Measurements from ENCODE around the gene IQGAP2.
"Not testable (repeated sequence)": the region's sequence is repeated elsewhere in the genome, so short reads cannot be mapped to it uniquely, and the experiment has no call there.

Gene IQGAP2

GRCh38 chr5:76732405-76733048 lies 329.4 kb downstream of the IQGAP2 start:
- no peak for TF ChIP-seq ARNT (IDR thresholded peaks at IDR 0.05)
- no peak for TF ChIP-seq LEF1 (IDR thresholded peaks at IDR 0.05; ENCODE audit: borderline replicate concordance)
- TF ChIP-seq ZNF384 (IDR thresholded peaks at IDR 0.05): no peak
- no peak for TF ChIP-seq SP1 (IDR thresholded peaks at IDR 0.05)
- no peak for TF ChIP-seq BHLHE40 (IDR thresholded peaks at IDR 0.05; ENCODE audit: borderline replicate concordance)
- TF ChIP-seq SUZ12 (IDR thresholded peaks at IDR 0.05): no peak
- no peak for TF ChIP-seq ELF4 (IDR thresholded peaks at IDR 0.05)
- no peak for TF ChIP-seq TARDBP (IDR thresholded peaks at IDR 0.05)
- no peak for DNase-seq (ENCODE audit: extremely low spot score)
- POLR2A ChIA-PET: no interaction called here
- CTCF ChIA-PET: no interaction called here

DNA sequence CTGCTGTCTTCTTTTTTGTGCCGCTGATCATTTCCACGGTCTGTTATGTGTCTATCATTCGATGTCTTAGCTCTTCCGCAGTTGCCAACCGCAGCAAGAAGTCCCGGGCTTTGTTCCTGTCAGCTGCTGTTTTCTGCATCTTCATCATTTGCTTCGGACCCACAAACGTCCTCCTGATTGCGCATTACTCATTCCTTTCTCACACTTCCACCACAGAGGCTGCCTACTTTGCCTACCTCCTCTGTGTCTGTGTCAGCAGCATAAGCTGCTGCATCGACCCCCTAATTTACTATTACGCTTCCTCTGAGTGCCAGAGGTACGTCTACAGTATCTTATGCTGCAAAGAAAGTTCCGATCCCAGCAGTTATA lies 329.9 kb downstream of the IQGAP2 start:
- POLR2A ChIA-PET: no interaction called here
- CTCF ChIA-PET: no interaction called here
- DNase-seq (ENCODE audit: extremely low spot score): no peak
- no peak for TF ChIP-seq BHLHE40 (IDR thresholded peaks at IDR 0.05; ENCODE audit: borderline replicate concordance)
- no peak for TF ChIP-seq SUZ12 (IDR thresholded peaks at IDR 0.05)
- no peak for TF ChIP-seq FOXK2 (IDR thresholded peaks at IDR 0.05)
- no peak for TF ChIP-seq L3MBTL2 (conservative IDR thresholded peaks at IDR 0.05)
- TF ChIP-seq NFRKB (IDR thresholded peaks at IDR 0.05): no peak
- TF ChIP-seq HDGF (IDR thresholded peaks at IDR 0.05; ENCODE audit: borderline replicate concordance): no peak
- no peak for TF ChIP-seq FOXM1 (IDR thresholded peaks at IDR 0.05; ENCODE audit: borderline replicate concordance)
- no peak for TF ChIP-seq PKNOX1 (IDR thresholded peaks at IDR 0.05)
- TF ChIP-seq SP1 (IDR thresholded peaks at IDR 0.05): no peak
- TF ChIP-seq TARDBP (IDR thresholded peaks at IDR 0.05): no peak
- TF ChIP-seq LEF1 (IDR thresholded peaks at IDR 0.05; ENCODE audit: borderline replicate concordance): no peak
- TF ChIP-seq ARNT (IDR thresholded peaks at IDR 0.05): no peak
- TF ChIP-seq ZNF384 (IDR thresholded peaks at IDR 0.05): no peak

- ChIA-PET POLR2A (no interaction called here), CTCF (interaction anchor here (1.0 kb wide), 1 partner anchor 39 kb away, joined by 4 read pairs; no protein-coding TSS in a partner anchor)
- TF ChIP-seq CTBP1 (IDR thresholded peaks at IDR 0.05; ENCODE audit: borderline replicate concordance): no peak
- no peak for TF ChIP-seq TARDBP (IDR thresholded peaks at IDR 0.05)
- no peak for TF ChIP-seq PKNOX1 (IDR thresholded peaks at IDR 0.05)
- no peak for TF ChIP-seq FOXK2 (IDR thresholded peaks at IDR 0.05)
- TF ChIP-seq NFRKB (IDR thresholded peaks at IDR 0.05): no peak
- no peak for TF ChIP-seq FOXA1 (IDR thresholded peaks at IDR 0.05)
- TF ChIP-seq ZNF384 (IDR thresholded peaks at IDR 0.05): no peak
- no peak for TF ChIP-seq BHLHE40 (IDR thresholded peaks at IDR 0.05; ENCODE audit: borderline replicate concordance)
- no peak for TF ChIP-seq HDGF (IDR thresholded peaks at IDR 0.05; ENCODE audit: borderline replicate concordance)
- no peak for TF ChIP-seq L3MBTL2 (conservative IDR thresholded peaks at IDR 0.05)
- no peak for TF ChIP-seq LEF1 (IDR thresholded peaks at IDR 0.05; ENCODE audit: borderline replicate concordance)
- no peak for TF ChIP-seq ARNT (IDR thresholded peaks at IDR 0.05)
- TF ChIP-seq FOXM1 (IDR thresholded peaks at IDR 0.05; ENCODE audit: borderline replicate concordance): no peak
- no peak for TF ChIP-seq ELF4 (IDR thresholded peaks at IDR 0.05)
- no peak for TF ChIP-seq SUZ12 (IDR thresholded peaks at IDR 0.05)
- no peak for TF ChIP-seq SP1 (IDR thresholded peaks at IDR 0.05)
- no peak for DNase-seq (ENCODE audit: extremely low spot score)
Measured at GRCh38 chr5:76735762-76736545, 332.9 kb downstream of the IQGAP2 start.

DNA sequence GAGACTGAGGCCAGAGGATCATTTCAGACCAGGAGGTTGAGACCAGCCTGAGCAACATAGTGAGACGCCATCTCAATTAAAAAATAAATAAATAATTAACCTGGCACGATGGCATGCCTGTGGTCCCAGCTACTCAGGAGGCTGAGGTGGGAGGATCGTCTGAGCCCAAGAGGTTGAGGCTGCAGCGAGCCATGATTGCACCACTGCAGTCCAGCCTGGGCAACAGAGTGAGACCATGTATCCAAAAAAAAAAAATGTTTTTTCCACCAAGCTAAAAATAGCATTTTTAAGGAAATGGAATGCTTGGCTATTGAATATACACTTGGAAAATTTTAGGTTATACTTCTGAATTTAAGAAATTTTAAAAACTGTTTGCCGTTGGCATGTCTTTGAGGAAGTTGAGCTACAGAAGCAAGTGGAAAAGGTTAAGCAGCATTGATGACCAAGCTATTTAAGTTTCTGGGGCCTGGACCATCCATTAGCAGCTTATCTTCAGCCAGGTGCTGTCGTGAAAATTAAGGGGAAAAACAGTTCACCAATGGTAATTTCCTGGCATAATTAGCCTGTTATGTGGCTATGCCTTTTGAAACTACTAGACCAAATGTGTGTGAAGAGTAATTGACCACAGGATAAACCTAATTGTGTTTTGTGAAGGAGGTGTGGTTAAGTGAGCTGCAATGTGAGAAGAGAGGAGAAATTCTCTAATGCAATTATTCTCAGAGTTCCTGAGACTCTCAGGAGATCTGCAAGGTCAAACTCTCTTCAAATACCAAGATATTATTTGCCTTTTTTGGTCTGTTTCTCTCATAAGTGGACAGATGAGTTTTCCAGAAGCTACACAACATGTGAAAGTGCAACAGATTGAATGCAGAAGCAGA lies 333.8 kb downstream of the IQGAP2 start:
- no peak for DNase-seq (ENCODE audit: extremely low spot score)
- CTCF ChIA-PET: interaction anchor here (0.8 kb wide), 2 partner anchors 19 to 38 kb away, joined by 3 to 5 read pairs; no protein-coding TSS in a partner anchor
- POLR2A ChIA-PET: no interaction called here
- TF ChIP-seq ELF4 (IDR thresholded peaks at IDR 0.05) (no peak), PKNOX1 (IDR thresholded peaks at IDR 0.05) (no peak), HDGF (IDR thresholded peaks at IDR 0.05; ENCODE audit: borderline replicate concordance) (no peak), NFRKB (IDR thresholded peaks at IDR 0.05) (no peak), ARNT (IDR thresholded peaks at IDR 0.05) (no peak), FOXM1 (IDR thresholded peaks at IDR 0.05; ENCODE audit: borderline replicate concordance) (no peak), TARDBP (IDR thresholded peaks at IDR 0.05) (no peak), FOXA1 (IDR thresholded peaks at IDR 0.05) (no peak), L3MBTL2 (conservative IDR thresholded peaks at IDR 0.05) (no peak), BHLHE40 (IDR thresholded peaks at IDR 0.05; ENCODE audit: borderline replicate concordance) (no peak), LEF1 (IDR thresholded peaks at IDR 0.05; ENCODE audit: borderline replicate concordance) (no peak), SP1 (IDR thresholded peaks at IDR 0.05) (no peak), SUZ12 (IDR thresholded peaks at IDR 0.05) (no peak), FOXK2 (IDR thresholded peaks at IDR 0.05) (no peak), CTBP1 (IDR thresholded peaks at IDR 0.05; ENCODE audit: borderline replicate concordance) (no peak)

GRCh38 chr5:76737846-76738245 lies 334.8 kb downstream of the IQGAP2 start:
- no peak for DNase-seq (ENCODE audit: extremely low spot score)
- no peak for TF ChIP-seq NFRKB (IDR thresholded peaks at IDR 0.05)
- no peak for TF ChIP-seq LEF1 (IDR thresholded peaks at IDR 0.05; ENCODE audit: borderline replicate concordance)
- no peak for TF ChIP-seq FOXA1 (IDR thresholded peaks at IDR 0.05)
- TF ChIP-seq TARDBP (IDR thresholded peaks at IDR 0.05): no peak
- TF ChIP-seq L3MBTL2 (conservative IDR thresholded peaks at IDR 0.05): no peak
- TF ChIP-seq BHLHE40 (IDR thresholded peaks at IDR 0.05; ENCODE audit: borderline replicate concordance): no peak
- no peak for TF ChIP-seq SP1 (IDR thresholded peaks at IDR 0.05)
- no peak for TF ChIP-seq HDGF (IDR thresholded peaks at IDR 0.05; ENCODE audit: borderline replicate concordance)
- no peak for TF ChIP-seq FOXK2 (IDR thresholded peaks at IDR 0.05)
- no peak for TF ChIP-seq FOXM1 (IDR thresholded peaks at IDR 0.05; ENCODE audit: borderline replicate concordance)
- no peak for TF ChIP-seq ARNT (IDR thresholded peaks at IDR 0.05)
- POLR2A ChIA-PET: no interaction called here
- CTCF ChIA-PET: interaction anchor here (1.0 to 1.3 kb wide), 2 partner anchors 16 to 37 kb away, joined by 3 to 4 read pairs; no protein-coding TSS in a partner anchor

DNA sequence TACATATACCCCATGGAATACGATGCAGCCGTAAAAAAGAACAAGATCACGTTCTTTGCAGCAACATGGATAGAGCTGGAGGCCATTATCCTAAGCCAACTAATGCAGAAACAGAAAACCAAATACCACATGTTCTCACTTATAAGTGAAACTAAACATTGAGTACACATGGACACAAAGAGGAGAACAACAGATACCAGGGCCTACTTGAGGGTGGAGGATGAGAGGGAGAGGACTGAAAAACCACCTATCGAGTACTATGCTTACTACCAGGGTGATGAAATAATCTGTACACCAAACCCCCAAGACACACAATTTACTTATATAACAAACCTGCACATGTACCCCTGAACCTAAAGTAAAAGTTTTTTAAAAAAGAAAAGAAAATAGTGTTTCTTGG lies 338.4 kb downstream of the IQGAP2 start:
- CTCF ChIA-PET; DNase-seq (ENCODE audit: extremely low spot score): not testable (repeated sequence)
- POLR2A ChIA-PET: interaction anchor here (1.7 kb wide), 1 partner anchor 24 kb away, joined by 4 read pairs; no protein-coding TSS in a partner anchor
